Measurements from ENCODE around the gene PDCD2L. TPM values are rescaled to one million over a fixed set of nuclear protein-coding genes. Genes with fewer than 3 reads are reported as not detected.
"Not testable (repeated sequence)": the region's sequence is repeated elsewhere in the genome, so short reads cannot be mapped to it uniquely, and the experiment has no call there.

PDCD2L gene
- polyA plus RNA-seq, 1 donor from 2014 or later, result 18.6 TPM

DNA sequence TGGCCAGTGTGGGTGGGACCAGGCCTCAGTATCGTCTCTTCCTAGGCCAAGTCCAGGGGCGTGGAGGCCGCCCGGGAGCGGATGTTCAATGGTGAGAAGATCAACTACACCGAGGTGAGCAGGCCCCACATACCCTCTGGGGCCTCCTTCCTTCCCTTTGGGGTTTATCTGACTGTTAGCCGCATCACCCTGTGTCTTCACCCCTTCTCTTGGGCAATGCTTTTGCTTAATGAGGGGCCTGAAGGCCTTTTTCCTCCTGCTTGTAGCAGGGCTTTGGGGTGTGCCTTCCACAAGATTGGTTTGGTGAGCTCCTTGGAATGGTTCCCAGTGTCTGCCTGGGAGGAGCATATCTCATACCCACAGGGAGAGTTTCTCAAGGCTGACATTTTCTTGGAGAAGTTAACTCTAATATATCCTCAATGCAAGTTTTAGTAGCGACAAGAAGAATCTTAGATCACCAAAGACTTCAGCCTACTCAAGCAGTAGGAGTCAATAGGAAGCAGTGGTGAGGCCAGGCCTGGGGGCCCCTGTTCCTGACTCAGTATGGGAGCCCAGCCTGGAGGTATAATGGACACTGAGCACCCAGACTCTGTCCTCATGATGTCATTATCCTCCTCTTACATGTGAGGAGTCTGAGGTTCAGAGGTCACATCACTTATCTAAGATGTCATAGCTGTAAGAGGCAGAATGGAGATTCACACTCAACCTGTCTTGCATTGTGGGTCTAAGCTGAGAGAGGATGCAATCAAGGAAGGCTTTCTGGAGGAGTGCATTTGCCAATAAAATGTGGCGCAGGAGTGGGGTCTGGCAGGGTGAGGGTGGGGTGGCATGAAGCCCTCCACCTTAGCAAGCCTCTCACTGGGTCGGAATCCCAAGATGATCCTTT is 37.2 kb upstream of the PDCD2L start:
- H3K36me3 Mint-ChIP-seq, result peaks cover 3% of the 10 kb centered on the region
- peaks cover 12 to 13% (median 13%) of the 10 kb centered on the region in 3 donors for H3K4me1 Mint-ChIP-seq
- H3K27ac Mint-ChIP-seq, result peak overlapping the region in 1 of 3 donors; percentile 85
- H3K27me3 Mint-ChIP-seq, result no peaks in the 10 kb centered on the region
- H3K9me3 Mint-ChIP-seq, result no peaks in the 10 kb centered on the region
- peak overlapping the region; percentile 21 to 83 (median 80) for H3K4me3 Mint-ChIP-seq

DNA sequence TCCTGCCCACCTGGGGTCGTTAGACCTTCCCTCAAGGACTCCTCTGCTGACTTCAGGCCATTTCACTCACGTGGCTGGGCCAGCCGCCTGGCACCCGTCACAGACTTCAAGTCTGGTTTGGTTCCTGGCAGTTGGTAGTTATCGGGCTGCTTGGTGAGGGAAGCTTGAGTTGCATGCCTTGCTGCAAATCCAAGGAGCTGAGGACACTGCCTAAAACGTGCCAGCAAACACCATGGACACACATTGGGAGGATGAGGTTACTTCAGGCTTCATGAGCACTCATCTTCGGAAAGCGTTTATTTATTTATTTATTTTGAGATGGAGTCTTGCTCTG is 36.6 kb upstream of the PDCD2L start:
- Mint-ChIP-seq H3K27ac (no peak overlapping the region), H3K36me3 (peaks cover 3% of the 10 kb centered on the region), H3K4me1 (peaks cover 12 to 13% (median 13%) of the 10 kb centered on the region in 3 donors), H3K27me3 (no peaks in the 10 kb centered on the region), H3K9me3 (no peaks in the 10 kb centered on the region), H3K4me3 (peak overlapping the region in 1 of 4 donors; percentile 82)

DNA sequence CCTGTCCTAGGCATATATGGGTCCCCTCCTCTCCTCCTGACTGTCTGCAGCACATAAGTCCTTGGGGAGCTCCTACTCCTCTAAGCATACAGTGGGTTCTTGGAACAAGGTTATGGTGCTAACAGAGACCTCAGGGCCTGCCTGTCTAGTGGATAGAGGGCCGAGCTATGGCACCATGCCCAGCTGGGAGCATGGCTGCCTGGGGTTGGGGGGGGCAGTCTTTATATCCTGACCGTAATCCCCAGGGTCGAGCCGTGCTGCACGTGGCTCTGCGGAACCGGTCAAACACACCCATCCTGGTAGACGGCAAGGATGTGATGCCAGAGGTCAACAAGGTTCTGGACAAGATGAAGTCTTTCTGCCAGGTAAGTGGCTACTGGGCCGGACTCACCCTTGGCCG is 35.9 kb upstream of the PDCD2L start:
- H3K4me3 Mint-ChIP-seq, result peak overlapping the region in 2 of 4 donors; percentile 55 to 82
- H3K36me3 Mint-ChIP-seq, result peaks cover 3% of the 10 kb centered on the region
- H3K4me1 Mint-ChIP-seq, result peaks cover 11 to 13% (median 12%) of the 10 kb centered on the region in 3 donors
- no peaks in the 10 kb centered on the region for H3K27me3 Mint-ChIP-seq
- H3K27ac Mint-ChIP-seq, result no peak overlapping the region
- H3K9me3 Mint-ChIP-seq, result no peaks in the 10 kb centered on the region

DNA sequence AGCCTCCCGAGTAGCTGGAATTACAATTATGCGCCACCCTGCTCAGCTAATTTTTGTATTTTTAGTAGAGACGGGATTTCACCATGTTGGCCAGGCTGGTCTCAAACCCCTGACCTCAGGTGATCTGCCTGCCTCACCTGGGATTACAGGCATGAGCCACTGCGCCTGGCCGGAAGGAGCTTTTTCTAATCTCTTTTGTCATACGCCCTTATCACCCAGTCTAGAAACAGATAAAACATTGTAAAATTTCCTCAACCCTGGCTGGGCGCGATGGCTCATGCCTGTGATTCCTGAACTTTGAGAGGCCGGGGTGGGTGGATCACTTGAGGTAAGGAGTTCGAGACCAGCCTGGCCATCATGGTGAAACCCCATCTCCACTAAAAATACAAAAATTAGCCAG is 35.0 kb upstream of the PDCD2L start:
- H3K27ac Mint-ChIP-seq, result peak overlapping the region in 1 of 3 donors; percentile 43
- H3K9me3 Mint-ChIP-seq, H3K27me3 Mint-ChIP-seq, H3K4me3 Mint-ChIP-seq, H3K36me3 Mint-ChIP-seq: not testable (repeated sequence)
- H3K4me1 Mint-ChIP-seq, result peaks cover 12 to 15% (median 12%) of the 10 kb centered on the region in 3 donors

DNA sequence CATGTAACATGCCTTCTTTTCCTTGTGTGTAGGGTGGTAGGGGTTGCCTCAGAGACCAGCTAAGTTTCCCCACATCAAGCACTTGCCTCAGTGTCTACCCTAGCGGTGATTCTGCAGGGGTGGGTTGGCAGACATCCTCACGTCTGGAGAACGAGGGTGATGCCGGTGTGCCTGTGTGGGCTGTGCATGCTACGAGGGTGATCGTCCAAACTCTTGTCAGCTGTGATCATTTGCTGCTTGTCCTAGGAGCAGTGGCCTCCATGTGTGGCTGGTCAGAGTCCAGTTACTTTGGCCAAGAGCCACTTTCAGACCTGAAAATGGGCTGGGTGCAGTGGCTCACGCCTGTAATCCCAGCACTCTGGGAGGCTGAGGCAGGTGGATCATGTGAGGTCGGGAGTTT is 34.1 kb upstream of the PDCD2L start:
- Mint-ChIP-seq H3K36me3 (peaks cover 5% of the 10 kb centered on the region), H3K4me1 (peaks cover 8 to 12% (median 9%) of the 10 kb centered on the region in 3 donors), H3K27ac (no peak overlapping the region), H3K27me3 (no peaks in the 10 kb centered on the region), H3K9me3 (no peaks in the 10 kb centered on the region), H3K4me3 (peak overlapping the region in 1 of 4 donors; percentile 27)

DNA sequence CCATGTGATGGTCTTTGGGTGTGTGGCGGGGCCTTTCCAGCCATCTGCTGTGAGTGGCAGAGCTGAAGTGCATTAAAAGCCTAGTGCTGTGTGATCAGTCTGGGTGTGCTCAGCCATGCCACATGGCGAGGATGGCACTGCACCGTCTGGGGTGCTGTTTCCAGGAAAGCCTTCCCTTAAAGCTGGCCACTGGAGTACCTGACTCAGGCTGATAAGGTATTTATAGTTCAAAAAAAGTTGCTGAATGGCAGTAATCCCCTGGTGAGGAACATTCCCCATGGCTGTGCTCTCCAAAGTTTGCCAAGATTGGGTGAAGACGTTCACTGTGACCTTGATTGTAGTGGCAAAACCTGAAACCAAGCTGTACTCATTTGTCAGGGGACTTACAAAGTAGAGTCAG is 33.2 kb upstream of the PDCD2L start:
- H3K27me3 Mint-ChIP-seq, result no peaks in the 10 kb centered on the region
- no peak overlapping the region for H3K4me3 Mint-ChIP-seq
- no peaks in the 10 kb centered on the region for H3K9me3 Mint-ChIP-seq
- peaks cover 3 to 8% (median 4%) of the 10 kb centered on the region in 3 donors for H3K4me1 Mint-ChIP-seq
- H3K36me3 Mint-ChIP-seq, result peaks cover 7% of the 10 kb centered on the region
- no peak overlapping the region for H3K27ac Mint-ChIP-seq

DNA sequence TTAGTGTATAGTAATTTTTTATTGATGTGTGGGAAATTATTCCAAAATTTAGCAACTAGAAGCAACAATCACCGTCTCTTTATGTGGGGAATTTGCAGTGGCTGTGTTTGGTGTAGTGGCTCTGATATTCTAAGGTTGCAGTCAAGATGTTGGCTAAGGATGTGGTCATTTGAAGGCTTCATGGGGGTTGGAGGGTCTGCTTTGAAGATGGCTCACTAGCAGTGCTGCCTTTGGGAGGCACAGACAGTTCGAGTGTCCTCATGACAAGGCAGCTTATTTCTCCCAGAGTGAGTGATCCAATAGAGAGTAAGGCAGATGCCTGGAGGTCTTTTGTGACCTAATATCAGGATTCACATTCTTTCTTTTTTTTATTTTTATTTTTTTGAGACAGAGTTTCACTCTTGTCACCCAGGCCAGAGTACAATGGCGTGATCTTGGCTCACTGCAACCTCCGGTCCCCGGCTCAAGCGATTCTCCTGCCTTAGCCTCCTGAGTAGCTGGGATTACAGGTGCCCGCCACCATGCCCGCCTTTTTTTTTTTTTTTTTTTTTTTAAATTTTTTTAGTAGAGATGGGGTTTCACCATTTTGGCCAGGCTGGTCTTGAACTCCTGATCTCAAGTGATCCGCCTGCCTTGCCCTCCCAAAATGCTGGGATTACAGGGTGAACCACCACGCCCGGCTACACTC is 30.5 kb upstream of the PDCD2L start:
- no peaks in the 10 kb centered on the region for H3K9me3 Mint-ChIP-seq
- H3K36me3 Mint-ChIP-seq, result peaks cover 9% of the 10 kb centered on the region
- H3K4me1 Mint-ChIP-seq, result peaks cover 0 to 3% (median 2%) of the 10 kb centered on the region in 3 donors
- H3K27me3 Mint-ChIP-seq, result no peaks in the 10 kb centered on the region
- no peak overlapping the region for H3K4me3 Mint-ChIP-seq
- H3K27ac Mint-ChIP-seq, result peak overlapping the region in 1 of 3 donors; percentile 35

DNA sequence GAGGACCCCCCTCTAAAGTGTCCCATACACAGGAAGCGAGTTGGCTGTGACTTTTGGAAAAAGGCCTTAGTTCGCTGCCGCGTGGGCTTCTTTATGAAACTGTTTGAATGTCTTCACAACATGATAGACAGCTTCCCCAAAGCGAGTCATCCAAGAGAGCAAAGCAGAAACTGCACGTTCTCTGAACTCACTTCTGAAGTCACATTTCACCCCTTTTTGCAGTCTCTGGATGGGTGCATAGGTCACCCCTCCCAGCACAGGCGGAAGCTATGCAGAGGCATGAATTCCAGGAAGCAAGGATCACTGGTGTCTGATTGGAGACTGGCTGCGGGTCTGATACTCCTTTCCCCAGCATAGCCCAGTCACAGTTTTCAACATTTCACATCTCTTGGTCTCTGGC is 28.6 kb upstream of the PDCD2L start:
- Mint-ChIP-seq H3K4me1 (peaks cover 0 to 3% (median 2%) of the 10 kb centered on the region in 3 donors), H3K4me3 (no peak overlapping the region), H3K9me3 (no peaks in the 10 kb centered on the region), H3K27ac (no peak overlapping the region), H3K36me3 (peaks cover 8% of the 10 kb centered on the region), H3K27me3 (no peaks in the 10 kb centered on the region)

DNA sequence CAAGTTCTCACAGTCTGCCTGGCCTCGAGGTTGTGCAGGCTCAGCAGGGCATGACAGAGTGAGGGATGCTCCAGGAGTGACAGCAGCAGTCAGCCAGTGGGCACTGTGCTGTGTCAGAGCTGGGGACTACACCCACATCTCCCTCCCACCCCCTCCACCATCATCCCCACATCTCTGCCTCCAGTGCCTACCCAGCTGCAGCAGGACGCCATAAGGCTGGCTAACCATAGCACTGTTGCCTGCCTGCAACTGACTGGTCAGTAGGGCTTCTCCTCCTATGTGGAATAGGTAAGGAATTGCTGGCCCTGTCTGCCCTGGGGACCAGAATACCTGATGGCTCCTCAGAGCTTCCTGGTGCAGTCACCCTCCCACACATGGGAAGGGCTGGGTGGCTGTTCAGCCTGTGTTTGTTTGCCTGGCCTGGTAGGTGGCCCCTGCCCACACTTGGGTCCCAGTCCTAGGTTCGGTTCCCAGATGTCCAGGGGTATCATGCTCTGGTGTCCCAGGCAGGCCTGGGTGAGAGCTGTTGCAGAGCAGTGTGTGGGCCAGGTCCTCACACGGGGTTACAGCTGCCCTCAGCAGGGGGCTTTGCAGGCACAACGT is 23.5 kb upstream of the PDCD2L start:
- no peaks in the 10 kb centered on the region for H3K9me3 Mint-ChIP-seq
- no peaks in the 10 kb centered on the region for H3K27me3 Mint-ChIP-seq
- H3K4me3 Mint-ChIP-seq, result no peak overlapping the region
- peaks cover 10% of the 10 kb centered on the region for H3K36me3 Mint-ChIP-seq
- no peak overlapping the region for H3K27ac Mint-ChIP-seq
- peaks cover 0 to 4% (median 2%) of the 10 kb centered on the region in 3 donors for H3K4me1 Mint-ChIP-seq

DNA sequence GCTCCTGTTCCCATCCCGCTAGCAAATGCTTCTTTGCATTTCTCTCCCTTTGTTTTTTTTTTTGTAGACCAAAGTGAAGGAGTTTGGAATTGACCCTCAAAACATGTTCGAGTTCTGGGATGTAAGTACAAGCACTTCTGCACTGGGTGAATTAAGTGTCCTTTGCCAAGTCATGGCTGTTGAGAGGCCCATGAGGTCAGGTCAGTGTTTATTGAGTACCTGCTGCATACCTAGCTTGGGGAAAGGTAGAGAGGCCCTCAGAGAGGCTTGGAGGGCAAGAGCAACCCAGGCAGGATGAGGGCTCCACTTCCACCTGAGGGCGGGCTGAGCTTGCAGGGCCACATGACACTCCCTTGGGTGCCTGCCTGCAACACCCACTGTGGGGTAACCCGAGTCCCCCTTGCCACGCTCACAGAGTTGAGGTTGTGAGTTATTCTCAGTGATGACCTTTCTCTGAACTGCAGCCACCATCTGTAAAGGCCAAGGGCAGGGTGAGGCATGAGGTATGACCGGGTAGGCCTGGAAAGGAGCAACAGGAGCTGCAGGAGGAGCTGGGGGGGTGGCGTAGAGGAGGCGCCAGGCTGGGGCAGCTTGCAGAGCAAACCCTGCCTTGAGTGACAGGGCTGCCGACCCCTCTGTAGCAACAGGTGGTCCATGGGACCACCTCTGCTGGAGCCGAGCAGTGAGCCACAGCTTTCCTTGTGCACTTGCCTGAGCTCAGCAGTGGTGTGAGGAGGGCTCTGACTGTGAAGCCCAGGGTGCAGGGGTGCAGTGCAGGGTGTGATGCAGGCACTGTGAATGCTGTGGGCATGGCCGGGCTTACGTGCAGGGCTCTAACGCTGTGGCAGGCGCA is 22.6 kb upstream of the PDCD2L start:
- Mint-ChIP-seq H3K4me3 (no peak overlapping the region), H3K36me3 (peaks cover 10% of the 10 kb centered on the region), H3K27ac (no peak overlapping the region), H3K9me3 (no peaks in the 10 kb centered on the region), H3K27me3 (no peaks in the 10 kb centered on the region), H3K4me1 (peaks cover 0 to 4% (median 2%) of the 10 kb centered on the region in 3 donors)

DNA sequence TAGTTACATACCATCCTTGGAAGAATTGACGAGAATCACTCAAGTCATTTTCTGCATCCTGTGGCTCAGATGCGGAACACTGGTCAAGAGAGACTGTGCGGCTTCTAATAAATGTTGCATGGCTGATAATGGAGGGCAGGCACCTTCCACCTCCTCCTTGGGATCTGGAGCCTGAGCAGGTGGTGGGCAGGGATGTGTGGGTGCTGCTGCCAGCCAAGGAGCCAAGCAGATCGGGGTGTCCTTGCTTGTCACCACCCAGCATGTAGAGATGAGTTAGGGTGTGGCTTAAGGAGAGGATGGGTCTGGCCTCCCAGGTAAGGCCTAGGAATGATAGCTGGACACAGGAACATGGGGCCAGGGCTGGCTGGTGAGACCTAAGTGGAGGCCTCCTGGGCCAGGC is 21.7 kb upstream of the PDCD2L start:
- peaks cover 8% of the 10 kb centered on the region for H3K36me3 Mint-ChIP-seq

DNA sequence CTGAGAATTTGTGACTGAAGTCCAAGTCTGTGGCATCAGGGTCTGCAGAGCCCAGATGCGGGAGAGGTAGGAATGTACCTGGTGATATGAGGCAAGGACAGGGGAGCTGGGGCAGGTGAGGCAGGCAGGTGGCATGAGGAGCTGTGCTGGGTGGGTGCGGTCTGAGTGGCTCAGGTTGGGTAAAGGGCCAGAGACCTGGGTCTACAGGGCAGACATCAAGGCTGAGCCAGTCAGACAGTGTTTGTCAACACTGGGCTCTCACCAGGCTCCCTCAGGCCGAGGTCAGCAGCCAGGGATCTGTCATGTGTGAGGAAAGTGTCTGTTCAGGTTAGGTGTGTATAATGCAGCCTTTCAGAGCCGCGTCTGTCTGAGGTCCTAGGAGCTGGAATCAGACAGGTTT is 20.6 kb upstream of the PDCD2L start:
- H3K36me3 Mint-ChIP-seq, result peaks cover 8% of the 10 kb centered on the region
- no peaks in the 10 kb centered on the region for H3K9me3 Mint-ChIP-seq
- no peaks in the 10 kb centered on the region for H3K27me3 Mint-ChIP-seq
- H3K4me1 Mint-ChIP-seq, result peaks cover 0 to 2% (median 2%) of the 10 kb centered on the region in 3 donors
- peak overlapping the region in 2 of 3 donors; percentile 18 to 45 for H3K27ac Mint-ChIP-seq
- no peak overlapping the region for H3K4me3 Mint-ChIP-seq

More for the DNA sequence above, 21.7 kb upstream of the PDCD2L start:
- no peaks in the 10 kb centered on the region for H3K9me3 Mint-ChIP-seq
- peak overlapping the region in 1 of 3 donors; percentile 57 for H3K27ac Mint-ChIP-seq
- no peak overlapping the region for H3K4me3 Mint-ChIP-seq
- no peaks in the 10 kb centered on the region for H3K27me3 Mint-ChIP-seq
- peaks cover 0 to 2% (median 2%) of the 10 kb centered on the region in 3 donors for H3K4me1 Mint-ChIP-seq

DNA sequence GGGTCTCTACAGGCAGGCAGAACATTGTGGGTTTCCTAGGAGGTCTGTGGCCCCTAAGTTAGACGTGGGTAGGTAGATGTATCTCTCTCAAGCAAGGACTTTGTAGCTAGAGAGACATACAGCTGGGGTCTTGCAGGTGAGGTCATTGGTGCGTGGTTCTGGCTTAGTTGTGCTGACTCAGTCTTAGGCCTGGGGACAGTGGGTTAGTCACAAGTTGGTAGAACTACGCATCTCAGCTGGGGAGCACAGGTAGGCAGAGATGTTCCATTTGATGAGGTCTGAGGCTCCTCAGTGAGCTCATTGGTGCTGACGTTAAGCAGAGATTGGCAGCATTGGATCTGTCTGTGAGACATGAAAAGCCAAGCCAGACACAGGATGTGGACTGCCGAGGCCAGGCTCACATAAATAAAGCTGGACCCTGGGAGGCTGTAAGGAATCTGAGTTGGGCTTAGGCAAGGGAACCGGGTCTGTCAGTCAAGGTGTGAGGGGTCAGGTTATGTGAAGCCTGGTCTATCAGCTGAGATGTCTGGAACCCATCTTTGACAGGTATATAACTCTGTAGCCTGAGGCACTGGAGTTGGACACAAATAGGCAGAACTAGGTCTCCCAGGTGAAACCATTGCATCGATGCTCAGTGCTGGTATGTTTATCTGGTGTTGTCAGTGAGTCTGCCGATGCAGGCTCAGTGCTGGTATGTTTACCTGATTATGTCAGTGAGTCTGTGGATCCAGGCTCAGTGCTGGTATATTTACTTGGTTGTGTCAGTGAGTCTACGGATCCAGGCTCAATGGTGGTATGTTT is 17.4 kb upstream of the PDCD2L start:
- peaks cover 0 to 2% (median 2%) of the 10 kb centered on the region in 3 donors for H3K4me1 Mint-ChIP-seq
- H3K9me3 Mint-ChIP-seq, result no peaks in the 10 kb centered on the region
- peaks cover 7% of the 10 kb centered on the region for H3K36me3 Mint-ChIP-seq
- peak overlapping the region in 1 of 3 donors; percentile 78 for H3K27ac Mint-ChIP-seq
- H3K27me3 Mint-ChIP-seq, result no peaks in the 10 kb centered on the region
- H3K4me3 Mint-ChIP-seq, result no peak overlapping the region

DNA sequence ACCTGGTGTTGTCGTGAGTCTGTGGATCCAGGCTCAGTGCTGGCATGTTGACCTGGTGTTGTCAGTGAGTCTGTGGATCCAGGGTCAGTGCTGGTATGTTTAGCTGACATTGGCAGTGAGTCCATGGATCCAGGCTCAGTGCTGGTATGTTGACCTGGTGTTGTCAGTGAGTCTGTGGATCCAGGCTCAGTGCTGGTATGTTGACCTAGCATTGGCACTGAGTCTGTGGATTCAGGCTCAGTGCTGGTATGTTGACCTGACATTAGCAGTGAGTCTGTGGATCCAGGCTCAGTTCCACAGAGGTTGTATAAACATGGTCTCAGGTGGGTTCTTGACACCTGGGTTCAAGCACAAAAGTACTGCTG is 16.8 kb upstream of the PDCD2L start:
- Mint-ChIP-seq H3K9me3 (no peaks in the 10 kb centered on the region), H3K27ac (no peak overlapping the region), H3K4me1 (peaks cover 0 to 2% (median 2%) of the 10 kb centered on the region in 3 donors), H3K27me3 (no peaks in the 10 kb centered on the region), H3K4me3 (no peak overlapping the region), H3K36me3 (peaks cover 7% of the 10 kb centered on the region)
